Panc1 (cell line): ENCODE data around the gene SMIM10L2A. TPM values are rescaled to one million over a fixed set of nuclear protein-coding genes. Genes with fewer than 3 reads are reported as not detected.

Experiments used
- ATAC-seq: fragments of 200-7000 bp; cut with Tn5 transposase; 2 replicates; pipeline ENCODE4 v1.9.1; 2020; ENCODE audit warnings: mild to moderate bottlenecking, moderate library complexity
- BruUV-seq: library from RNA; stranded (reverse); fragments of 400-500 nt; replicated peaks from 2 replicates; lab custom pipeline; 2021; lab: Mats Ljungman, UMichigan
- CTCF ChIA-PET: fragments of 300-600 bp; sonication (Branson Sonifier 250); formaldehyde crosslinking; loops from one replicate; lab custom pipeline; 2022; ENCODE audit warnings: antibody characterized with exemption; lab: Charles Lee
- POLR2A ChIA-PET: fragments of 300-600 bp; sonication (Branson Sonifier 250); formaldehyde crosslinking; loops from one replicate; lab custom pipeline; 2022; ENCODE audit warnings: antibody characterized with exemption; lab: Charles Lee
- DNase-seq: peaks from one replicate; pipeline ENCODE4 v3.0.0-alpha.2; 2010; ENCODE audit warnings: low read depth, low spot score
- H3K27ac ChIP-seq: 2 replicates; pipeline ENCODE4 v1.5.1; 2011; ENCODE audit warnings: mild to moderate bottlenecking, low read length, inconsistent platforms
- H3K27me3 ChIP-seq: fragments of 200-500 bp; sonication (Bioruptor generic); 2 replicates; pipeline ENCODE4 v1.6.0; 2014; ENCODE audit warnings: low read length, inconsistent platforms; ENCODE audit not compliant: control insufficient read depth, insufficient read depth
- H3K36me3 ChIP-seq: fragments of 200-500 bp; sonication (Bioruptor generic); 2 replicates; pipeline ENCODE4 v1.5.1; 2014; ENCODE audit warnings: inconsistent platforms, mild to moderate bottlenecking, low read length, moderate library complexity; ENCODE audit not compliant: control insufficient read depth, insufficient read depth
- H3K4me1 ChIP-seq: 2 replicates; pipeline ENCODE4 v1.5.1; 2011; ENCODE audit warnings: inconsistent platforms, mild to moderate bottlenecking, low read length, moderate library complexity; ENCODE audit not compliant: control insufficient read depth, insufficient read depth
- H3K4me3 ChIP-seq, 2 experiments: 2 replicates each; pipeline ENCODE4 v1.5.1; 2011 to 2012; ENCODE audit warnings: low read depth in 2 of 2, low read length in 2 of 2, mild to moderate bottlenecking in 2 of 2, inconsistent platforms in 1 of 2, moderate library complexity in 1 of 2
- H3K9me3 ChIP-seq: fragments of 200-500 bp; sonication (Bioruptor generic); 2 replicates; pipeline ENCODE4 v1.5.1; 2014; ENCODE audit warnings: low read depth, mild to moderate bottlenecking, inconsistent platforms, low read length, moderate library complexity; ENCODE audit not compliant: control insufficient read depth, insufficient read depth
- SIN3A ChIP-seq: IDR thresholded peaks from 2 replicates; pipeline ENCODE4 v1.6.1; 2012; ENCODE audit warnings: low read depth, mild to moderate bottlenecking, low read length, moderate library complexity, borderline replicate concordance; ENCODE audit not compliant: insufficient read depth
- TCF7L2 ChIP-seq: IDR thresholded peaks from 2 replicates; pipeline ENCODE4 v1.6.1; 2011; ENCODE audit warnings: mild to moderate bottlenecking, low read depth, low read length, inconsistent platforms
- in situ Hi-C: cut with HindIII; loops from 2 replicates; pipeline ENCODE4 v1.10.0; 2016; ENCODE audit warnings: low sequenced_read_pairs, low pct_unique_long_range_greater_than_20kb
- intact Hi-C: fragments of 100-400 bp; cut with micrococcal nuclease; formaldehyde crosslinking; loops from one replicate; pipeline ENCODE4 v1.10.0; 2022; ENCODE audit not compliant: unreplicated experiment
- total RNA-seq: library from RNA; stranded (reverse); gene quantifications from one replicate; pipeline ENCODE4 v1.2.1, GENCODE V29; 2021; ENCODE audit not compliant: unreplicated experiment
- TF ChIP-seq, protein P1 (sequence below), 2 experiments: IDR thresholded peaks; 2 replicates each; pipeline ENCODE4 v1.6.1; 2011 to 2012; ENCODE audit warnings: low read depth in 2 of 2, control low read depth in 1 of 2, low read length in 1 of 2, mild to moderate bottlenecking in 1 of 2, moderate library complexity in 1 of 2; ENCODE audit not compliant: insufficient read depth in 1 of 2
- TF ChIP-seq, protein P2 (sequence below): fragments of 450-650 bp; IDR thresholded peaks from 2 replicates; pipeline ENCODE4 v1.5.1; 2017; ENCODE audit warnings: mild to moderate bottlenecking

The SMIM10L2A gene
- total RNA-seq, 1 experiment from 2014 or later, result 0.36 TPM

DNA sequence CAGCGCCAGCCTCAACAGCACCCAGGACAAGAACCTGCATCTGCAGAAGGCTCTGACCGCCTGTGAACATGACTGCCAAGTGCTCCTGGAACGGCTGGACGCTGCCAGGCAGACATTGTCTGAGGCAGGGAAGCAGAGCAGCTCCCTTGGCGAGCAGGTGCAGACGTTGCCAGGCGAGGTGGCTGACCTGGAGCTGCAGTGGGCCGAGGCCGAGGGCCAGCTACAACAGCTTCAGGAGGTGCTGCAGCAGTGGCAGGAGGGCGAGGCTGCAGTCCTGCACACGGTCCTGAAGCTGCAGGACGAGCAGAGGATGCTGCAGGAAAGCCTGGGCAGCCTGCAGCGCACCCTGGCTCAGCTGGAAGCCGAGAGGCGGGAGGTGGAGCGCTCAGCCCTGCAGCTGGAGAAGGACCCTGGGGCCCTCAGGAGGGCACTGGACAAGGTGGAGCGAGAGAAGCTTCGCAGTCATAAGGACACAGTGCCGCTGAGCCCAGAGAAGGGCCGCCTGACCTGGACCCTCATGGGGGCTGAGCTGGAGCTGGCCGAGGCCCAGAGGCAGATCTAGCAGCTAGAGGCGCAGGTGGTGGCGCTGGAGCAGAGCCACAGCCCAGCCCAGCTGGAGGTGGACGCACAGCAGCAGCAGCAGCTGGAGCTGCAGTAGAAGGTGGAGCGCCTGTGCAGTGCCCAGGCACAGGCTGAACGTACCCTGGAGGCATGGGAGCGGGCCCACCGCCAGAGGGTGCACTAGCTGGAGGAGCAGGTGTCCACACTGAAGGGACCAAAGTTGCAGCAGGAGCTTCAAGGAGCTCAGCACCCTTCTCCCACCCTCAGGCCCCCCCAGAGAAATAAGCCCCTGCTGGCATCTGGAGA, 16.4 kb downstream of the SMIM10L2A start:
- H3K4me3 ChIP-seq, result no peak overlapping the region
- no peaks in the 10 kb centered on the region for H3K4me1 ChIP-seq
- ATAC-seq (peak; percentile 85), DNase-seq (no peak)
- H3K9me3 ChIP-seq, result no peaks in the 10 kb centered on the region
- CTCF ChIA-PET, result interaction anchor here (0.9 kb wide), 1 partner anchor 159 kb away, joined by 3 read pairs; no protein-coding TSS in a partner anchor
- TF ChIP-seq, protein P1, sequence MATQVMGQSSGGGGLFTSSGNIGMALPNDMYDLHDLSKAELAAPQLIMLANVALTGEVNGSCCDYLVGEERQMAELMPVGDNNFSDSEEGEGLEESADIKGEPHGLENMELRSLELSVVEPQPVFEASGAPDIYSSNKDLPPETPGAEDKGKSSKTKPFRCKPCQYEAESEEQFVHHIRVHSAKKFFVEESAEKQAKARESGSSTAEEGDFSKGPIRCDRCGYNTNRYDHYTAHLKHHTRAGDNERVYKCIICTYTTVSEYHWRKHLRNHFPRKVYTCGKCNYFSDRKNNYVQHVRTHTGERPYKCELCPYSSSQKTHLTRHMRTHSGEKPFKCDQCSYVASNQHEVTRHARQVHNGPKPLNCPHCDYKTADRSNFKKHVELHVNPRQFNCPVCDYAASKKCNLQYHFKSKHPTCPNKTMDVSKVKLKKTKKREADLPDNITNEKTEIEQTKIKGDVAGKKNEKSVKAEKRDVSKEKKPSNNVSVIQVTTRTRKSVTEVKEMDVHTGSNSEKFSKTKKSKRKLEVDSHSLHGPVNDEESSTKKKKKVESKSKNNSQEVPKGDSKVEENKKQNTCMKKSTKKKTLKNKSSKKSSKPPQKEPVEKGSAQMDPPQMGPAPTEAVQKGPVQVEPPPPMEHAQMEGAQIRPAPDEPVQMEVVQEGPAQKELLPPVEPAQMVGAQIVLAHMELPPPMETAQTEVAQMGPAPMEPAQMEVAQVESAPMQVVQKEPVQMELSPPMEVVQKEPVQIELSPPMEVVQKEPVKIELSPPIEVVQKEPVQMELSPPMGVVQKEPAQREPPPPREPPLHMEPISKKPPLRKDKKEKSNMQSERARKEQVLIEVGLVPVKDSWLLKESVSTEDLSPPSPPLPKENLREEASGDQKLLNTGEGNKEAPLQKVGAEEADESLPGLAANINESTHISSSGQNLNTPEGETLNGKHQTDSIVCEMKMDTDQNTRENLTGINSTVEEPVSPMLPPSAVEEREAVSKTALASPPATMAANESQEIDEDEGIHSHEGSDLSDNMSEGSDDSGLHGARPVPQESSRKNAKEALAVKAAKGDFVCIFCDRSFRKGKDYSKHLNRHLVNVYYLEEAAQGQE (IDR thresholded peaks at IDR 0.05; ENCODE audit: insufficient read depth in 1 of 2, low read depth in 2 of 2, low read length in 1 of 2), result no peak
- no peak for TF ChIP-seq TCF7L2
- TF ChIP-seq, protein P2, sequence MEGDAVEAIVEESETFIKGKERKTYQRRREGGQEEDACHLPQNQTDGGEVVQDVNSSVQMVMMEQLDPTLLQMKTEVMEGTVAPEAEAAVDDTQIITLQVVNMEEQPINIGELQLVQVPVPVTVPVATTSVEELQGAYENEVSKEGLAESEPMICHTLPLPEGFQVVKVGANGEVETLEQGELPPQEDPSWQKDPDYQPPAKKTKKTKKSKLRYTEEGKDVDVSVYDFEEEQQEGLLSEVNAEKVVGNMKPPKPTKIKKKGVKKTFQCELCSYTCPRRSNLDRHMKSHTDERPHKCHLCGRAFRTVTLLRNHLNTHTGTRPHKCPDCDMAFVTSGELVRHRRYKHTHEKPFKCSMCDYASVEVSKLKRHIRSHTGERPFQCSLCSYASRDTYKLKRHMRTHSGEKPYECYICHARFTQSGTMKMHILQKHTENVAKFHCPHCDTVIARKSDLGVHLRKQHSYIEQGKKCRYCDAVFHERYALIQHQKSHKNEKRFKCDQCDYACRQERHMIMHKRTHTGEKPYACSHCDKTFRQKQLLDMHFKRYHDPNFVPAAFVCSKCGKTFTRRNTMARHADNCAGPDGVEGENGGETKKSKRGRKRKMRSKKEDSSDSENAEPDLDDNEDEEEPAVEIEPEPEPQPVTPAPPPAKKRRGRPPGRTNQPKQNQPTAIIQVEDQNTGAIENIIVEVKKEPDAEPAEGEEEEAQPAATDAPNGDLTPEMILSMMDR, result peak; percentile 59
- no TSS peak for BruUV-seq
- H3K36me3 ChIP-seq, result no peaks in the 10 kb centered on the region
- H3K27ac ChIP-seq, result no peak overlapping the region
- in situ Hi-C loops (no loop called here), intact Hi-C loops (no loop called here)
- POLR2A ChIA-PET, result interaction anchor here (0.5 to 0.6 kb wide), 2 partner anchors 27 to 46 kb away, joined by 3 to 6 read pairs; no protein-coding TSS in a partner anchor
- no peaks in the 10 kb centered on the region for H3K27me3 ChIP-seq

DNA sequence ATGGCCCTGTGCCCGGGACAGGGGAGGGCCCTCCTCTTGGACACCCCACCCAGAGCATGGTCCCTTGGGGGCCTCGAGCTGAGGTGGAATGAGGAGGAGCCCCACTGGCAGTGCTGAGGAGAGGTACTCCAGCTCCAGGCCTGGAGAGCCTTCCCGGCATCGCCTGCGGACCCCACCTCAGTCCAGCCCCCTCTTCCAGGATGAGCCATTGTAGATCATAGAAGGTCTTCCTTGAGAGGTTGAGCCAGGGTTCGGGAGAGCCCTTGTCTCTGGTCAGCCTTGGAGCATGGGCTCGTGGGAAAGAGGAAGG, 16.9 kb downstream of the SMIM10L2A start:
- ChIA-PET CTCF (interaction anchor here (0.9 kb wide), 1 partner anchor 158 kb away, joined by 3 read pairs; no protein-coding TSS in a partner anchor), POLR2A (no interaction called here)
- Histone ChIP-seq H3K4me1 (no peaks in the 10 kb centered on the region), H3K27ac (no peak overlapping the region), H3K9me3 (no peaks in the 10 kb centered on the region), H3K27me3 (no peaks in the 10 kb centered on the region), H3K36me3 (no peaks in the 10 kb centered on the region), H3K4me3 (no peak overlapping the region)
- TF ChIP-seq, protein P2, result peak; percentile 21; the same call in 1 of the 2 replicates
- no peak for TF ChIP-seq SIN3A
- intact Hi-C loops (no loop called here), in situ Hi-C loops (no loop called here)
- no peak for DNase-seq
- no peak for ATAC-seq
- no TSS peak for BruUV-seq
